HG03066 (cell line): ENCODE results near the gene MYO9B.

Experiments
- ATAC-seq: cut with Tn5 transposase; IDR thresholded peaks from one replicate; pipeline ENCODE4 v1.9.1; 2021; ENCODE audit warnings: low read depth; ENCODE audit not compliant: unreplicated experiment

The MYO9B gene

DNA sequence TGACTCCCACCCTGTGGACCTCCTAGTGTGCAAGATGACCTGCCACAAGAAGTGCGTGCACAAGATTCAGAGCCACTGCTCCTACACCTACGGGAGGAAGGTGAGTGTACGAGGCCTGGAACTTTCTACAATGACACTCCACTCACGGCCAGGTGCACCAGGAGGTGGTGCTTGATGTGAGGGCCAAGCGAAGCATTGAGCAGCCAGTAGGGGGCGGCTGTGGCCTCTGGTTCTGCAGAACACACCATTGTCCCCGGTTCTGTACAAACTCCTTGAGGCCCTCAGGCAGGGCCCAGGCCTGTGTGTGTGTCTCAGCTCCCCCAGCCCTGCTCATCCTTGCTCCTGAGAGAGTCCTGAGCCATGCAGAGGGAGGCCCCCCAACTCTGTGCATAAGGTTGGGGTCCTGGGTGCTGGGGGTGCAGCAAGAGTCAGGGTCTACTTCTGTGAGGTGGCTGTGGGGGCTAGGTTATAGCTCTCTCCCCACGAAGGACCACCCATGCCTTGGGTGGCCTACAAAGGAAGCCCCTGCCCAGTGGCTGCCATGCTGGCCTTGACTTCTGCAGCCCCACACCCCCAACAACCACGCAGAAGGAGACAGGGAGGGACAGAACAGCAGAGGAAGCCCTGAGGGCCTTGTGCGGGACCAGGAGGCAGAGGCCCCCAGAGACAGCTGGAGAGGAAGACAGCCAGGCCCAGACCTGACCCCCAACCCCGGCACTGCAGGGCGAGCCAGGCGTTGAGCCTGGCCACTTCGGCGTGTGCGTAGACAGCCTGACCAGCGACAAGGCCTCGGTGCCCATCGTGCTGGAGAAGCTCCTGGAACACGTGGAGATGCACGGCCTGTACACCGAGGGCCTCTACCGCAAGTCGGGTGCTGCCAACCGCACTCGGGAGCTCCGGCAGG is 129.9 kb downstream of the MYO9B start:
- ATAC-seq, result no peak

DNA sequence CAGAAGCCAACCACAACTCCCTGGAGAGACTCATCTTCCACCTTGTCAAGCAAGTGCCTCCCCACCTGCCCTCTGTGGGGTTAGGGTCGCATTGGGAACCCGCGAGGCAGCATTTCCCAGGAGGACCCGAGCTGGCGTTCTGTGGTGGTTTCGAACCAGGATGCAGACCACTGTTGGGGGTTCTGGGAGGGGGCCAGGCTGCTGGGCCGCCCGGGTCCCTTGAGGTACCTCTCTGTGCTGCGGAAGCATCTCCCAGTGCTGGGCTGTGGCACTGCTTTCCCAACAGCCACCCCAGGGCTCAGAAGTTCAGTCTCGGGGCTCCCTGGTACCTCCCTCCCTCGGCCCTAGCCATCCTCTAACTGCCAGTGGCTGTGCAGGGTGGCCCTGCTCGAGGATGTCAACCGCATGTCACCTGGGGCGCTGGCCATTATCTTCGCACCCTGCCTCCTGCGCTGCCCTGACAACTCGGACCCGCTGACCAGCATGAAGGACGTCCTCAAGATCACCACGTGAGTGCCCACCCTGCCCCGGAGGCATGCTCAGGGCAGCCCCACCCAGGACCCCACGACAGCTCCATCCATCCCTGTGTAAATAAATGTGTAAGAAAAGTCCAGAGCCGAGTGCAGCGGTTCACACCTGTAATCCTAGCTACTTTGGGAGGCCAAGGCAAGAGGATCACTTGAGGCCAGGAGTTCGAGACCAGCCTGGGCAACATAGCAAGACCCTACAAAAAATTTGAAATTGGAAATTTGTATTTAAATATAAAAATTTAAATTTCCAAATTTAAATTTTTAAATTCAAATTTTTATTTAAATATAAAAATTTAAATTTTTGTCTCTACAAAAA is 131.4 kb downstream of the MYO9B start:
- ATAC-seq, result no peak

DNA sequence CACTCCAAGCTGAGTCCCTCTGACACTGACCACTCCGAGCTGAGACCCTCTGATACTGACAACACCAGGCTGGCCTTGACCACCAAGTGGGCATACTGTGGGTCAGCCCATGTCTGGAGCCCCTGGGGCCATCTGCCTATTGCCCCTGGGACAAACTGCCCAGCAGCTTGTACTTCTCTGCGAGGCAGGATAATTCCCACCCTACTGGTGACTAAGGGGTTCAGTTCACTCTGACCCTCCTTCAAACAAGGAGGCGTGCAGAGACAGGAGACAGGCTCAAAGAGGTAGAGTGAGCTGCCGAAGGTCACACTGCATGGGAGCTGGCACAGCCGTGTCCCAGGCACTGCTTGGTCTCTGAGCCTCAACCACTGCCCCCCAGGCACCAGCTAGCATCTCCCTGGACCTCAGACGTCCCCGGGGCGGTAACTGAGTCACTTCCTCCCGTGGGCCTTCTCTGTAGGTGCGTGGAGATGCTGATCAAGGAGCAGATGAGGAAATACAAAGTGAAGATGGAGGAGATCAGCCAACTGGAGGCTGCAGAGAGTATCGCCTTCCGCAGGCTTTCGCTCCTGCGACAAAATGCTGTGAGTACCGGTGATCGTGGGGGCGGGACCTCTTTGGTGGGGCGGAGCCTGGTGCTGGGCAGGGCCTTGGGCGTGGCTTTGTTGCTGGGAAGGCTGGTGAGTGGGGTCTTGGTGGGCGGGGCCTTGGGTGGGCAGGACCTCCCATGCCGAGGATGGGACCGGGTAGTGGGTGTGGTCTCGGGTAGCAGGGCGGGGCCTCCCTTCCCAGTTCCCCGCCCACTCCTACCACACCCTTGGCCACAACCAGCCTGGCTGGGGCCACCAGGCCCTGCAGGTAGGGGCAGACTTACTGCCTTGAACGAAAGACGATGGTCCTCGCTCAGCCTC is 133.8 kb downstream of the MYO9B start:
- no peak for ATAC-seq

DNA sequence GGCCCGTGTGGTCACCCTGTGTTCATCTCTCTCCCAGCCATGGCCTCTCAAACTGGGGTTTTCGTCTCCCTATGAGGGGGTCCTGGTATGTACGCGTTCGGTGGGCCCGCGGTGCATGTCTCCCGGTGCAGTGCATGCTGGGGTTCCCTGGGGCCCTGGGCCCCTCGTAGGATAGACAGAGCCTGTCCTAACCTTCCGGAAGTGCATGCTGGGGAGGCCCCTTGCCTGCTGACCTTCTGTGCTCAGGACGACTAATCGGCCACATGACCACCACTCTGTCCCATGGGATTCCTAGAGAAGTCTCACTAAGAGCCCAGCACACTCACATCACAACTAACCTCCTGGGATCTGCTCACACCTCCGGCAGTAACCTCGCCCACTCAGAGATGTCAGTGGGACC is 134.7 kb downstream of the MYO9B start:
- no peak for ATAC-seq

DNA sequence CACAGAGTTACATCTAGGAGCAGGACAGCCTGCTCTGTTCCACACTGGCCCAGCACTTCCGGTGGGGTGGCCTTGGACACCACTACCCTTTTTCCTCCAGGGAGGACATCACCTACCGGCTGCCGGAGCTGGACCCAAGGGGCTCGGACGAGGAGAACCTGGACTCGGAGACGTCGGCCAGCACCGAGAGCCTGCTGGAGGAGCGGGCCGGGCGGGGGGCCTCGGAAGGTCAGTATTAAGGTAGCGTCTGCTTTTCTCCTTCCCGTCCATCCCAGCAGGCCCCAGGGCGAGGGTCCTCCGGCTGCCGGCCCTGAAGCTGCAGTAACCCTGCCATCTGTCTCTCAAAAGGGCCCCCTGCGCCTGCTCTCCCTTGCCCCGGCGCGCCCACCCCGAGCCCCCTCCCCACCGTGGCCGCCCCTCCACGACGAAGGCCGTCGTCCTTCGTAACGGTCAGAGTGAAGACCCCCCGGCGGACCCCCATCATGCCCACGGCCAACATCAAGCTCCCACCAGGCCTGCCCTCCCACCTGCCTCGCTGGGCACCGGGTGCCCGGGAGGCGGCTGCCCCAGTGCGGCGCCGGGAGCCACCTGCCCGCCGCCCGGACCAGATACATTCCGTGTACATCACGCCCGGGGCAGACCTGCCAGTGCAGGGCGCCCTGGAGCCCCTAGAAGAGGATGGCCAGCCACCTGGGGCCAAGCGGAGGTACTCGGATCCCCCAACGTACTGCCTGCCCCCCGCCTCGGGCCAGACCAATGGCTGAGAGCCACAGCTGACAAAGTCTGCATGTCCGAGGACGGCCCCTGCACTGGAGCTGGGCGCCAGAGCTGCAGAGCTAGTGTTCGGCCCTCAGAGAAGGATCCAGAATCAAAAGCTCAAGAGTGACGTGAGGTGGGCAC is 136.2 kb downstream of the MYO9B start:
- ATAC-seq, result no peak

DNA sequence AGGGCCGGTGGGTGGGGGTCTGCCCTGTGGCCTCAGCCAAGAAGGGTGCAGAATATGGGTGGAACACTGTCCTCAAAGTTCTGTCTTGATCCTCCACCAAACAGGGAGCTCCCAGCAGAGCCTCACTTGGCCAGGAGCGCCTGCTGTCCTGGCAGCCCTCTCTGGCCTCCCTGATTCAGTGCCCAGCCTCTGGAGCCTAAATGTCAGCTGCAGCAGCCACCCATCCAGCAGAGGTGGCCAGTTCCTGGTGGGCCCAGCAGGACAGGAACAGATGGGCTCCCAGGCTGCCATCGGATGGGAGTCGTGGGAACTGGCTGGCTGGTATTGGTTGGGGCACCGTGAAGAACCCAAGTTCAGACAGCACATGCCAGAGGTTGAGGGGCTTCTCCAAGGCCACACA is 137.8 kb downstream of the MYO9B start:
- no peak for ATAC-seq

DNA sequence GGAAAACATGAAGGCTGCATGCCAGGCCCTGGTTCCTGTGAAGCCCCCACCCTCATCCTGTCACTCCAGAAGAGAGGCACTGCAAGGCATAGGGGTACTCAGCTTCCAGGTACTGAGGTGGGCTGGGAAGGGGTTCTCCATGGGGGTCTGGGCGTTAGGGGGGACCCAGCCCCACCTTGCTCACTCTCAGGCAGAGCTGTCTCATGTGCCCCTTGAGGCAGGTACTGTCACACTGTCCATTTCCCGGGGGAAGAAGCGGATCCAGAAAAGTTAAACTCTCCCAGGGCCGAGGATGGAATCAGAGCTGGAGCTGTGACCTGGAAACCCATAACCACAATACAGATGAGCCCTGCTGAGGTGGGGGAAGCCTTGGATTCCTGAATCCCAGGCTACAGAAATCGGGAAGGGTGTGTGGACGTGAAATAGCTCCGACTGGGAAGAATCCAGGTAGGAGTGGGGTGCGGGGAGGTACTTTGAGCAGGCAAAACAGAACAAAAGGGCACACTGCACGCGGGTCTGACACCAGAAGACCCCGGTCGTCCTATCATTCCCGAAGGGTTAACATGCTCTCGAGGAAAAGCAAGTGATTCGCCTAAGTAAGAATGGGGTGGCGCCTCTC is 139.0 kb downstream of the MYO9B start:
- no peak for ATAC-seq

DNA sequence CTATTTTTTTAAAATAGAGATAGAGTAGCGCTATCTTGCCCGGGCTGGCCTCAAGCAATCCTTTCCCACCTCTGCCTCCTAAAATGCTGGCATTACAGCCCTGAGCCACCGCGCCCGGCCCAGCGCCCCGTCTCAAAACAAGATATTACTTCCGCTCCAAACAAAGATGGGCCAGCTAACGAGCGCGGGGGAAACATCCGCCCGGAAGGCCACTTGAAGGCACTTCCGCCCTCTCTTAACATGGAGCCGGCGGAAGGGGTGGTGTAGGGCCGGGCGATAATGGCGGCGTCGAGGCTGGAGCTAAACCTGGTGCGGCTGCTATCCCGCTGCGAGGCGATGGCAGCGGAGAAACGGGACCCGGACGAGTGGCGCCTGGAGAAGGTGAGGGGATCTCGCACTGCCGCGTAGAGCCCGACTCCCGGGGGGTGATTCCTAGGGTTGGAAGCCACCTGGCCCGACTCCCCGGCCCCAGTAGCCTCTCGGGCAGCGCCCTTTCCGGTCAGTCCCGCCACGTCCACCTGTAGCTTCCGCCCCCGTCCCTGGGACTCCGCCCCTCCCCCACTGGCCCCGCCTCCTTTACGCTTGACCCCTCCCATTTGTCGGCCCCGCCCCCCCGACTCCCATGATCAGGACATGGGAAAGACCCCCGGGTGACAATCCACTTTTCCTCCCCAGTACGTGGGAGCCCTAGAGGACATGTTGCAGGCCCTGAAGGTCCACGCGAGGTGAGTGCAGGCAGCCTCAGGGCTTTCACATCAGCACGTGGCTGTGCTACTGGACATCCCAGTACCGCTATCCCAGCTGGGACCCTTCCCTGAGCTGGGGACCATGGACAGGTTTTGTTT is 139.8 kb downstream of the MYO9B start, which contains the start of gene USE1:
USE1 (plus strand) TSS at position 231 of the 845 bp plus-strand sequence; CDS start at position 280, 49 bp downstream.
- ATAC-seq, result peak; percentile 80

DNA sequence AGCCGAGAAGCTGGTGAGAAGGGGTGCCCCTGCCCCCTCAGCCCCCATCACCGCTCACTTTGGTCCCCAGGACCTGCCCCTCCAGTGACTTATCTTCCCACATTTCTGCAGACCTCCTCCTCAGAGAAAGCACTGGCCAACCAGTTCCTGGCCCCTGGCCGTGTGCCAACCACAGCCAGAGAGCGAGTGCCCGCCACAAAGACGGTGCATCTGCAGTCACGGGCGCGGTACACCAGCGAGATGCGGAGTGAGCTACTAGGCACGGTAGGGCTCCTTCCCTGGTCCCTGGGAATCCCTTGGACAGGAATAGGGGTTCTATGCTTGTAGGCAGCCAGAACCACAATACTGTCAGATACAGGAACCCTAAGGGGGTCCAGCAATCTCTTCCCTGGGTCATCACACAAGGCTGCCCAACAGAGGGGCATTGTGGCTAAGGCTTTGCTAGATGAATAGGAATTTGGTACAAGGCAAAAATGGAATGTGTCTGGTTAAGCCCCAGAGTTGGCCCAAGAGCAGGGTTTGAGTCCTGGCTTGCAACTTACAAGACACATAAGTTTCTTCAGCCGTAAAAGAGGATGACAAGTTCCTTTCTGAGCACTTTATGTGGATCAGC is 140.6 kb downstream of the MYO9B start:
- no peak for ATAC-seq

DNA sequence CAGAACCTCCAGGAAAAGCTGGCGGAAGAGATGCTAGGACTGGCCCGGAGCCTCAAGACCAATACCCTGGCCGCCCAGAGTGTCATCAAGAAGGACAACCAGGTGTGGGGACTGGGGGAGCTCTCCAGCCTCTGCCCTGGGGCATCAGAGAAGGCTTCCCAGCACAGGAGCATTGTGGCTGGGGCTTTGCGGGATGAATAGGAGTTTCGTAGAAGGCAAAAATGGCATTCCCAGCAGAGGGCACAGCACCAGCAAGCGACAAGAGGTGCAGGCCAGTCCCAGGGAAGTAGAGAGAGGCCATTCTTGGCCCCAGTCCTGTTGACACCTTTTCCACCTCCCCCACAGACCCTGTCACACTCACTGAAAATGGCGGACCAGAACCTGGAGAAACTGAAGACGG is 143.7 kb downstream of the MYO9B start:
- no peak for ATAC-seq

DNA sequence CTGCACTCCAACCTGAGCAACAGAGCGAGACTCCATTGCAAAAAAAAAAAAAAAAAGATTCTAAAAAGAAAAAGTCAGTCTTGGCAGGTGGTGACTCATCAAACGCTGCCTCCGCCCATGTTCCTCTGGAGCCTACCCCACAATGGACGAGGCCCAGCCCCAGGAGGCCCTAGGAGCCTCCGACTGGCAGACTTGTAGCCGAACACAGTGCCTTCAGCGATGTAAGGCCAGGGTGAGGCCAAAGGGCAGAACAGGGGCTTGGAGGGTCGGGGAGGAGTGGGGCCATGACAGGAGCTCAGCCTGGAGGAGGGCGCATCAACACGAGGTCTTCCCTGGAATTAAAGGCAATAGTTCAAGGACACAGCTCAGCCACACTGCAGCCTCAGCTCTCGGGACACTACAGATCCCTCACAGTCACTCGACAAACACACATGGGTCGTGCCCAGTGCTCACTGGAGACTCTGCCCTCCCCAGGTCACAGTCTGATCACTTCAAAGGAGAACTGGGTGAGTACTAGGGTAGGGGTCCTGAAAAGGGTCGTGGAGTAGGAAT is 144.7 kb downstream of the MYO9B start:
- ATAC-seq, result no peak

DNA sequence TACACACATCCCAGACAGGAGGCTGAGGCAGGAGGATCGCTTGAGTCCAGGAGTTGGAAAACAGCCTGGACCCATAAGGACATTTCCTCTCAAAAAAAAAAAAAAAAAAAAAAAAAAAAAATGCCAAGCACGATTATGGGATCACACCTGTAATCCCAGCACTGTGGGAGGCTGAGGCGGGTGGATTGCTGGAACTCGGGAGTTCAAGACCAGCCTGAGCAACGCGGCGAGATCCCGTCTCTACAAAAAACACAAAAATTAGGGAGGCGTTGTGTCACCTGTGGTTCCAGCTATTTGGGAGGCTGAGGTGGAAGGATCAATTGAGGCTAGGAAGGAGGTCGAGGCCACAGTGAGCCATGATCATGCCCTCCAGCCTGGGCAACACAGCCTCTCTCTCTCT is 149.5 kb downstream of the MYO9B start:
- no peak for ATAC-seq

DNA sequence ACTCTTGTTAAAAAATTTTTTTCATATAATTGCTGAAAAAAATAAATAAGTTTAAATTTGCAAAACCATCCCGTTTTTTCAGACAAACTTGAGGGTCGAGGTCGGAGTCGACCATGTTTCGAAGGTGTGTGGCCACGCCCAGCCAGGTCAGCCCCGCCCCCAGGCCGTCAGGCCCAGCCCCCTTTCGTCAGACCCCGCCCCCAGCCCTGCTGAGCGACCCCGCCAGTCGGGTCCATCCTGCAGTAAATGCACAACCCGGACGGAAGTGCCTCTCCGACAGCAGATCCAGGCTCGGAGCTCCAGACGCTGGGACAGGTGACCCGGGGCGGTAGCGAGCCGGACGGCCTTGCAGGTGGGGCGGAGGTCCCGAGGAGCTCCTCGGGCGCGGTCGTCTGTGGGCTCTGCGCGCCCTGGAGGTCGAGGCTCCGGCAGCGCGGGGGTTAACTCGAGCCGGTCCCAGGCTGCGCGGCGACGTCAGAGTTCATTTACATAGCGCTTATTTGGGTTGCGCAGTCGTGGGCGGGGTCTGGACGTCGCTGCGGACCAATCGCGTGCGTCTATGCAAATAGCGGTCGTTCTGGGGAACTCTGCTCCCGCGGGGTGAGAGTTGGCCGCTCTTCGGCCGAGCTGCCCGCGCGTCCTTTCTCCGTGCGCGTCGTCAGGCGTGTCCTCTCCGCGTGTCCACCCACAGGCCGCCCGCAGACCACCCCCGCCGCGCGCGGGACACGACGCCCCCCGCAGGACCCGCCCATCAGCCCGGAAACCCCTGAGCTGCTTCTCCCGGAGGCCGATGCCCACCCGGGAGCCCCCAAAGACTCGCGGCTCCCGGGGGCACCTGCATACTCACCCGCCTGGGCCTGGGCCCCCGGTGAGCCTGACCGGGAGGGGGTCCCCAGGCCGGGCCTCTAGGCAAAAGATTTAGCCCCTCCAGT is 150.7 kb downstream of the MYO9B start, which contains the start of gene OCEL1:
OCEL1 (plus strand) TSS at position 225 of the 932 bp plus-strand sequence; CDS start at position 247, 22 bp downstream.
- ATAC-seq, result peak; percentile 86

DNA sequence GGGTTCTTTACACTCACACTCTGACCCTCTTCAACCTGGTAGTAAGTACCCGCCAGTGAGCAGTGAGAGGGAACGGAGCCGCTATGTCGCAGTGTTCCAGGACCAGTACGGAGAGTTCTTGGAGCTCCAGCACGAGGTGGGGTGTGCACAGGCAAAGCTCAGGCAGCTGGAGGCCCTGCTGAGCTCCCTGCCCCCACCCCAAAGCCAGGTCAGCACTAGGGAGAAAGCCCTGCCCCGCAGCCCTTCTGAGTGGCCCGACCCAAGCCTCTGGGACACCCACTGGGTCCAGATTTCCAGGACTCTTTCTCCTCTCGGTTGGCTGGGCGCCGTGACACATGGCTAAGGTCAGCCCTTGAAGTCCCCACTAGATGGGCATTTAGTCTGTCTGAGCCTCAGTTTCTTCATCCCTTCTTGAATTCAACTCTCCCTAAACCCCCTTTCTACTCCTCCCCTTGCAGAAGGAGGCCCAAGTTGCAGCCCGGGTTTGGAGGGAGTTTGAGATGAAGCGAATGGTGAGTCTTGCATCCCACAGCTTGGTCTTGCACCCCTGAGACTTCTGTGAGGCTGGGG is 152.3 kb downstream of the MYO9B start:
- no peak for ATAC-seq

DNA sequence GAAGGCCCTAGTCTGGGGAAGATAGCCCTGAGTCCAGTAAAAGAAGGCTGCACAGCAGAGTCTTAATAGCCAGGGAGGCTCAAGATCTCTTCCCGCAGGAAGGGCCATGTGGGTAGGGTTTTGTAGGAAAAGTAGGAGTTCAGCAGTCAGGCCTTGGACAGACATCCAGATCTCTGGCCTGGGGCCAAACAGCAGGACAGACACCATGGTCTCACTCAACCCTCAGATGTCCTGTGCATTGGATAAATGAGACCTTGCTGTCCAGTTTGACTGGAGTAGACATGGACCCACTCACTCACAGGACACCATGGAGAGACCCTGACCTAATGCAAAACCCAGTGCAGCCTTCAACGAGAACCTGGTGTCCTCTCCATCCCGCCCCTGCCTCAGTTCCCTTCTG is 154.3 kb downstream of the MYO9B start:
- no peak for ATAC-seq

DNA sequence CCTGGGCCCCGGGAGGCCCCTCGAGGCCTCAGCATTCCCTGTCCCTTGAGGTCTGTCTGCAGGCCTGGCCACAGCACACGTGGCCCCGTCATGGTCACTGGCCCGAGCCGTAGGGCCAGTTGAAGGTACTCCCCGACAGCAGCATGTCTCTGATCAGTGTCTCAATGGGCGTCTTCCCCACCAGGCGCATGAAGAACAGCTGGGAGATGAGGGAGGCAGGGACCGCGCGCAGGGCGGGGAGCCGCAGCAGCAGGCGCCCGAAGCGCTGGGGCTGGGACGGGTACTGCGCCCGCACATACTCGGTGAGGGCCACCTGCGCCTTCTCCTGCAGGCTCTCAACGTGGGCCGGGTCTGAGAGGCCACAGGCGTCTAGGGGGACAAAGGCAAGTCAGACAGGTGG is 156.7 kb downstream of the MYO9B start:
- no peak for ATAC-seq
